SK-N-DZ (cell line): ENCODE measurements around the gene GABBR2.

ENCODE experiments used
- DNase-seq: peaks from one replicate; pipeline ENCODE4 v3.0.0-alpha.2; 2015; ENCODE audit warnings: low spot score

The GABBR2 gene

GRCh38 chr9:98260635-98261034 is 448.1 kb downstream of the GABBR2 start:
- DNase-seq: no peak

DNA sequence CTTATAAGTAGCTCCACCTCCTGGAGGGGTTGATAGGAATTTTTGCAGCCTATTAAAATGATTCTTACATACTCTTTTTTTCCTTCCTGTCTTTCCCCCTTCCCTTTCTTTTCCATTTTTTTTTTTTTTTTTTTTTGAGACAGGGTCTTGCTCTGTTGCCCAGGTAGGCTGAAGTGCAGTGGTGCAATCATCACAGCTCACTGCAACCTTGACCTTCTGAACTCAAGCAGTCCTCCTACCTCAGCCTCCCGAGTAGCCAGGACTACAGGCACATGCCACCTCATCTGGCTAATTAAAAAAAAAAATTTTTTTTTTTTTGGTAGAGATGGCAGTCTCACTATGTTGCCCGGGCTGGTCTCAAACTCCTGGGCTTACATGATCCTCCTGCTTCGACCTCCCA is 448.9 kb downstream of the GABBR2 start:
- DNase-seq: no peak

DNA sequence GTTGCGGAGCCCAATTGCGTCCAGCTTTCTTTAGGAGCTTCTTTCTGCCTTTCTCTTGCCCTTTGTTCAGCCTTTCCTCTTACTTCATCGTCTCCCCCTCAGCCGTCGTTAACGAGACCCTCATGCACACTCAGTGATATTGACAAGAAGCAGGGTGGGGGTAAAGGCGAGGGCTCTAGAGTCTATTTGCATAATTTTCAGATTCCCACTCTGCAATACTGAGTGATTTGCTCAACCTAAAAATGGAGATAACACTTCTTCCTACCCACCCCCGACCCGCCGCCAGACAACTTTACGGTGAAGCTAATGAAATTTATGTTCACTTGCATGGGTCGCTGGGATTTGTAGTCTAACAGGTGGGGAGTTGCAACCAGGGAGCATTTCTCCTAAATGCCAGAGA is 452.0 kb downstream of the GABBR2 start:
- DNase-seq: peak; percentile 37

DNA sequence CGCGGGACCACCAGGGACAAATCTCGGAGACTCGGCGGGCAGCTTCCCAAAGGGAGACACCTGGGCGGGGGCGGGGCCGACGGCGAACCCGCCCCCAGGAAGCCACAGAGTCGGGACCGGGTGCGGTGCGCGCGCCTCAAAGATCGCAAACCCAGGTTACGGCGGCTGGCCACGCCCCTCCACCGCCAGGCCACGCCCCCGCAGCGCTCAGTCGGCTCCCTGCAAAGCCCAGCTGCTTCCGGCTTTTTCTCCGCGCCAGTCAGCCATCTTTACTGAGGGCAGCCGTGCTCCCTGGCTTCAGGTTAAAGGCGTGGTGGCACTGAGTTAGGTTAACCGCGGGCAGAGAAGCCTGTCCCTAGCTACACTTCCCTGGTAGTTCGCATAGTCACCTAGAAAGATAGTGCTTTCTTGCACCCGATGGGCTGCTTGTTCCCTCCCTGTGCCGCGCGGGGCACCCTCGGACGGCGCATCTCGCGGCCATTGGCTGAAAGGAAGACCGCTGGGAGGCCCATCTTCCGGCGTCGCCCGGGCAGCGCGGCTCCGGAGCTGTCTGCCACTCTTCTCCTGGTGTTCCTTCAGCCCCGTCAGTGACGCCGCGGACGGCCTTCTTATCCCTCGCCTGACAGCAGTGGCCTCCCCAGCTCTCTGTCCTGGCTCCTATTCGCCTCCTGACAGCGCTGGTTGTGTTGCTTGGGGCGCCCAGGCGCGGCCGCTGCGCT is 453.0 kb downstream of the GABBR2 start, which contains the start of gene TBC1D2:
TSS of gene TBC1D2 (minus strand) at position 72 of the 719 bp plus-strand sequence. CDS start 108 bp downstream, outside the sequence.
- peak; percentile 92 for DNase-seq

DNA sequence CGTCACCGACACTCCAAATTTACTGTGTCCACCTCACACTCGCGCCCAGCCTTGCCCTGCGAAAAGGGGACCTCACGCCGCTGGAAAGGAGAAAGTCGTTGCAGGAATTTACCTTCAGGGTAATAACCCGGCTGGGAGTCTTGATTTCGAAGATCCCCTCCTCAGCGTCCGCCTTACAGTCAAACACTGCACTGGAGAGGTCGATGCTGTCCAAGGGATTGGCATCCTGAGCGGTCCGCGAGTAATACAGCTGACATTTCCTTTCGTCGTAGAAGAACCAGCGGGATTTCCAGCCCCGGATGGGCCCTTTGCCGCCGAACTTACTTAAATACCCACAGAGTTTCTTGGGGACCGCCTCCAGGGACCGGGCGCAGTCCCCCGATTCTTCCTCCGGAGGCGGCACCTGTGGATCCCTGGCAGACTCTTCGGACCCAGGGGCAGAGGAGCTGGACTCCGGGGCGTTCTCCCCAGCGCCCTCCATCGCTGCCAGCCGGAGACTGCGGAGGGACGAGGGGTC is 453.6 kb downstream of the GABBR2 start:
- no peak for DNase-seq

DNA sequence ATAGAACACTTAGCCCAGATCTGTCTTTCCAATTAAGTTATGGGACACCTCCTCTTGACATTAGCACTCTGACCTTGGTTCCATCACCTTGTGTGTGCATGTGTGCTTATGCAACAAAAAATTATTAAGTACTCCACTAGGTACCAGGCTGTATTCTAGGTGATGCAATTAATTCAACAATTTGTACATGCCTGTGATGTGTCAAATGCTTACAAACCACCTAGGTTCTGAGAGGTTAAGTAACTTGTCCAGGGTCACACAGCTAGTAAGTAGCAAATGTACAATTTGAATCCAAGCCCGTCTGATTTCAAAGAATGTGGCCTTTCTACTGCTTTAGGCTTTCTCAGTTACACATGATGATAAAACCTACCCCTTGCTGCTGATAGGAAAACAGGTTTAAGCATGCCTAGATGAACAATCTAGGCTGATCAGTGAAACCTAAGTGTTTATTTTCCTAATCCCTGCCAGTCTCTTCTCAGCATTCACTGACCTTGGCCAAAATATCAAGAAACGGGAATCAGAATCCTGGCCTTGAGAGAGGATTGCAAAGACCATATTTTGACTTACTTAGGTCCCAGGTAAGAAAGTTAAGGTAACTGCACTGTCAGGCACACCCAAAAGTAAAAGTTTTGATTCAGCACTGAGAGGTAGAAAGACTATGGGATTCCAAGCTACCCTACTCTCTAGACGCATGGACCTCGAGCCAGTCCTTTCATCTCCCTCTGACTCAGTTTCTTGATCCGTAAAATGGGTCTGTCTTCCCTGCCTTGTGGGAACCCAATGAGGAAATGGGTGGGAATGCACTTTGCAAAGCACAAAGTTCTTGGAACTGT is 454.3 kb downstream of the GABBR2 start:
- no peak for DNase-seq

- no peak for DNase-seq
These were observed 455.2 kb downstream of the GABBR2 start for GRCh38 chr9:98253565-98253964.

- DNase-seq: no peak
These were observed 457.2 kb downstream of the GABBR2 start for GRCh38 chr9:98251551-98251950.

DNA sequence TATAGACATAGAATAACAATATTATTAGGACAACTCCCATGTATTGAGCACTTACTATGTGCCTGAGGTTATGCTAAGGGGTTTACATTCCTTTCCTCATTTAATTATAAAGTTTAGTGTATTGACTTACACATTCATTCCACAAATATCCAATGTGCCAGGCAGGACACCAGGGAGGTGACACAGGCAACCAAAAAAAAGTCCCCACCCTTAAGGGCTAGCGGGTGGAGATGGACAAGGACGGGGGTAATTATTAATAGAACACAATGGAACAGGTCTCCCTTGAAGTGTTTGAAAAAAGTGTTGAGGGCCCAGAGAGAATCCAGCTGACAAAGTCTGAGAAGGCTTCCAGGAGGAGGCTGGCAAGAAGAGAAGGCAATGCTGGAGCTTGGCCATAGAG is 459.0 kb downstream of the GABBR2 start:
- no peak for DNase-seq

DNA sequence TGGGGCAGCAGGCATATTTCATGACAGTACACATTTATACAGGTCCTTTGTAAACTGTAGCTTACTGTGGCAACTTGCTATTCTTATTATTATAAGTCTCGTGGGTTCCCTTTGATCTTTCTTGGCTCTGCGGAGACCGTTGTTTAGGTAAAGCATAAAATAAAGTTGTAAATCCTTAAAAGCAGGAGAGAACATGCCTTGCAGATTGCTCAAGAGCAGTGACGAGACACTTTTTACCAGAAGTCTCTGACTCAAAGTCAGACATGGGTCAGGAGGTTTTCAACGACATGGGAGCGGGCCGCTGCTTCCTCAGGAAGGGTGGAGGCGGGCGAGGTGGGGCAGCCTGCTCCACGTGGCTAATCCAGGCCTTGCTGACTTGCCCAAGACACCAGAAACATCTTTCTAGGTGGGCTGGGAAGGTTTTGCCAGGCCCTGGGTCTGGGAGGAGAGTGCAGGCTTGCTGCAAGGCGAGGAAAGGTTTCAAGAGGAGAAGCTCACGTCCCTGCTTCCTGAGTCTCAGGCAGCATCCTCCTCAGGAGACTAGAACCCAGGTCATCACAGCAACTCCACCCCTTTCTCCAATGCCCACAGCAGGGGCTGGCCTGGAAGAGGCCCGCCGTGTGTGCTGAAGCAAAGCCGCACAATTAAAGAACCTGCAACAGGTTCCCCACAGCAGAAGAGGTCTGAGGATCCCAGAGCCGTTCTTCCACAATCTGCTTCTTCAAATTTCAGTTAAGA is 459.8 kb downstream of the GABBR2 start:
- DNase-seq: no peak

GRCh38 chr9:98247831-98248657 is 460.7 kb downstream of the GABBR2 start:
- no peak for DNase-seq

GRCh38 chr9:98242426-98242825 is 466.3 kb downstream of the GABBR2 start:
- DNase-seq: no peak

- DNase-seq: no peak
These were observed 467.1 kb downstream of the GABBR2 start for GRCh38 chr9:98241357-98242300.

DNA sequence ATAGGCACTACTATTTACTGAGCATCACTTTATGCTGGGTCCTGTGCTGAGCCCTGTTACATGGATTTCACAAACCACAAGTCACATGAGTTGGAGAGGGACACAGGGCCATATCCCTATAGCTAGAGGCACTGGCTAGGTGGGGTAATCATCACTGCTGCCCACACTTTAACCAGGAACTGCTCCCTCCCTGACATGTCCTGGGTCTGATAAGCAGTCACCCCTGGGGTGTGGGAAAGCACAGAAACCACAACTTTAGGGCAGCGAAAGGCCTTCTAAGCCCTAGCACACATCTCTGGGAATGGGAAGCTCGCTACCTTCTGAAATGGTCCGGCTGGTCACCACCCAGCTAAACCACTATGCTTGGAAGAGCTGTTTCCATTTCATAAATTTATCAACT is 468.3 kb downstream of the GABBR2 start:
- no peak for DNase-seq
